GM12874 (cell line): ENCODE data around the gene HELQ.

Source experiments
- TF ChIP-seq, protein P1 (sequence below): IDR thresholded peaks from 2 replicates; pipeline ENCODE4 v1.5.1; 2011; ENCODE audit warnings: low read depth, mild to moderate bottlenecking, control low read depth, low read length, moderate library complexity; ENCODE audit not compliant: insufficient read depth

The HELQ gene

DNA sequence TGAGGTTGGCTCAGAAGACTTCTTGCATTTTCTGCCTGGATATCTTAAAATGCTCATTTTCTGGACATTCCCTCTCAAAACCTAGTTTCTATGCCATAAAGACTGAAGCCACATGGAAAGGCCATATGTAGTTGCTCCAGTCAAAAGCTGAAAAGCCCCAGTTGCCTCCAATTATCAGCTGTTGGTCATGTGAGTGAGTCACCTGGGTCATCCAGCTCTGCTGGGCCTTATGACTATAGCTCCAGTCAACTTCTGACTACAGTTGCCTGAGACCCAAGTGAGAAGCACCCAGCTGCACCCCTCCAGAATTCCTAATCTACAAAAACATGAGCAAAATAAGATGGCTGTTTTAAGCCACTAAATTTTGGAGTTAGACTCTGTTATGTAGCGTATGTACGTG, 41.9 kb downstream of the HELQ start:
- TF ChIP-seq, protein P1, sequence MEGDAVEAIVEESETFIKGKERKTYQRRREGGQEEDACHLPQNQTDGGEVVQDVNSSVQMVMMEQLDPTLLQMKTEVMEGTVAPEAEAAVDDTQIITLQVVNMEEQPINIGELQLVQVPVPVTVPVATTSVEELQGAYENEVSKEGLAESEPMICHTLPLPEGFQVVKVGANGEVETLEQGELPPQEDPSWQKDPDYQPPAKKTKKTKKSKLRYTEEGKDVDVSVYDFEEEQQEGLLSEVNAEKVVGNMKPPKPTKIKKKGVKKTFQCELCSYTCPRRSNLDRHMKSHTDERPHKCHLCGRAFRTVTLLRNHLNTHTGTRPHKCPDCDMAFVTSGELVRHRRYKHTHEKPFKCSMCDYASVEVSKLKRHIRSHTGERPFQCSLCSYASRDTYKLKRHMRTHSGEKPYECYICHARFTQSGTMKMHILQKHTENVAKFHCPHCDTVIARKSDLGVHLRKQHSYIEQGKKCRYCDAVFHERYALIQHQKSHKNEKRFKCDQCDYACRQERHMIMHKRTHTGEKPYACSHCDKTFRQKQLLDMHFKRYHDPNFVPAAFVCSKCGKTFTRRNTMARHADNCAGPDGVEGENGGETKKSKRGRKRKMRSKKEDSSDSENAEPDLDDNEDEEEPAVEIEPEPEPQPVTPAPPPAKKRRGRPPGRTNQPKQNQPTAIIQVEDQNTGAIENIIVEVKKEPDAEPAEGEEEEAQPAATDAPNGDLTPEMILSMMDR, result no peak

DNA sequence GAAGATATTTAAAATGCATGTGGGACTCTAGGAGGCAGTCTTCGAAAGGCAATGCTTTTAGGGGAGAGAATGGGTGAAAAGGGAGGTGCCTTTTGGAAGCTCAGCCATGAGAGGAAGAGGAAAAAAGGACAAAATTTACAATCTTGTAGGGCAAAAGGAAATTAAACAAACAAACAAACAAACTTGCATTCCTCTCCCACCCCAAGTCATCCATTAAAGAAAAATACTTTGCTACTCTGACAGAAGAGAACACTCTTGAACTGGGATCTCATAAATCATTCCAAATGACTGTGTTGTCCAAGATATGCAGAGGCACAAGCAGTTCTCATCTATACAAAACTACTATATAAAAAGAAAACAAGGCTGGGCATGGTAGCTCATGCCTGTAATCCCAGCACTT, 46.7 kb downstream of the HELQ start:
- TF ChIP-seq, protein P1, result no peak

DNA sequence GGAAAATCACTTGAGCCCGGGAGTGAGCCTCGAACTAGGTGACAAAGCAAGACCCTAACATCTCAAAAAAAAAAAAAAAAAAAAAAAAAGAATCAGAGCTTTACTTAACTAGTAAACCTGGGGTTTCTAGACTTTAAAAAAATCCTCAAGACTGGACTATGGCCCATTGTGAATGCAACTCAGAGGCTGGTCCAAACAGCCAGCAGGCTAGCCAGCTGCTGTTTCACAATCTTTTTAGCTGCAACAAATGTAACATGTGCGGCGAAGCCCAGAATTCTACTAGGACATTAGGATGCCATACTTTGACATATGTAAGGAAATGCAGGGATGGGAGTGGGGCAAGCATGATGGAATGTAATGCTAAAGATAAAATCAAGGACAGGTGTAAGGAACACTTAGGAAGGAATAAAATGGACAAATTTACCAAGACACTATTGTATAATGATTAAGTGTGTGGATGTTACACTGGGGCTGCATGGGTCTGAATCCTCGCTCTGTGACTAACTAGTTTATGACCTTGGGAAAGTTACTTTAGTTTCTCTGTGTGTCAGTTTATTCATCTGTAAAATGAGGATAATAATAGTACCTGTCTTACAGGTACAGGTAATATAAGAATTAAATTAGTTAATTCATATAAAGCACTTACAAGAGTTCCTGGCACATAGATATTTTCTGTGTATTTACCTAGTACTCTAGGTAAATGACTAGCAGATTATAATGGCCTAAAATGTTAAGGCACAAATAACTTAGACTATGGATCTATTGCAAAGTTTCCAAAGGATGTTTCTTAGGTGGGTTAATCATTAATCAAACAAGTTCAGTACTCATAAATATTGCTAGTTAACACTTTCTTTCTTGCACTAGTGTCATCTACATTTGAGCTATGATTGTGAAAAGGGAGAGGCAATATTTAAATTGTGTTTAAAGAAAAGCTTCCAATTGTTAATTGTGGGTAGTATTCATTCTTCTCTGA, 49.5 kb downstream of the HELQ start:
- TF ChIP-seq, protein P1, result no peak

GRCh38 chr4:83393908-83394307, 61.7 kb downstream of the HELQ start:
- TF ChIP-seq, protein P1, result no peak

- TF ChIP-seq, protein P1, result no peak
These were observed 63.1 kb downstream of the HELQ start for GRCh38 chr4:83392562-83392961.

DNA sequence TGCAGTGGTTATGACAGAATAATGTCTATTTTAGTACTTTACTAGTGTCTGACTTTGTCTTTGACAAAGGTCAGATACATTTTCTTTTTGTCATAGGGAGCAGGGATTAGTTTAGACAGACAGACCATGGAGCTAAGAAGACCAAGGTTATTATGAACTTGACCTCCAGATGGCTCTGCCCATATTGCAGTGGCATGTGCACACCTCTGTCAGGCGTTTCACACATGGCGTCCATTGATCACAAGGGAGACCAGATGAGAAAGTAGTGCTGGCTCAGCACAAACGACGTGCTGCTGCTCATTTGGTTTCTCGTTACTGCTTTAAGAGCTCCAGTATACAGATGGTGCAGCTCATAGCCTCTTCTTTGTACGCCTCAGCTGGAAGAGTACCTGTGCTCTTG, 64.7 kb downstream of the HELQ start:
- TF ChIP-seq, protein P1, result no peak

DNA sequence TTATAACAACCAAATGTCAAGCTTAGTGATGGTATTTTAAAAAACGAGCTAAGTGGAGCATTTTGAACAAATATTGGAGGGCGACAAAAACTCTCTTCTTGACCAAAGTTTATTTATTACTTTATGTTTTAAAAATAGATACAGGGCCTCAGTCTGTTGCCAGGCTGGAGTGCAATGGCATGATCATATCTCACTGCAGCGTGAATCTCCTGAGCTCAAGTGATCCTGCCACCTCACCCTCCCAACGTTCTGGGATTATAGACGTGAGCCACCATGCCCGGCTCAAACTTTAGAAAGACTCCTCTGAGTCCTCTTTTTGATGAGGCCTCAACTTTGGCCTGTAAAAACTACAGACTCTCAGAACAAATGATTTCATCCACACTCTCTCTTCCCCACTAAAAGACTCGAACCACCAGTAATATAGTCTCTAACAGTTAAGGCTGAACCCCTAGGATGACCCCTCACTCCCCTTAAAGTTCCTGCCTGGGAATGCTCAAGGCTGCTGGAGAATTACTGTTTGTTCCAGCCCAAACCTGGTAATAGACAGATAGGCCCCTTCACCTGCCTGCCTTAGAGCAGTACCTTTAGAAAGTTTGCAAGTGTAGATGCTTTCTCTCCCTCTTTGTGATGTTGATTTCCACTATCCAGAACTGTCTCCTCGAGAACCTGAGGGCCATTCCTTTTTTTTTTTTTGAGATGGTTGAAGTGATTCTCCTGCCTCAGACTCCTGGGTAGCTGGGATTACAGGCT, 65.7 kb downstream of the HELQ start:
- TF ChIP-seq, protein P1, result no peak
